Loucy (cell line): ENCODE results near the gene CFAP119.

Experiments used
- H2AFZ ChIP-seq: fragments of 200-600 bp; sonication (generic); 2 replicates; pipeline ENCODE4 v1.6.0; 2016; ENCODE audit warnings: antibody characterized with exemption, mild to moderate bottlenecking, low read length, moderate library complexity
- H3F3A ChIP-seq: fragments of 200-600 bp; 2 replicates; pipeline ENCODE4 v1.6.0; 2016; ENCODE audit warnings: antibody characterized with exemption, low read depth, mild to moderate bottlenecking
- H3K27me3 ChIP-seq: fragments of 200-600 bp; sonication (generic); 2 replicates; pipeline ENCODE4 v1.6.1; 2014; ENCODE audit warnings: low read length, mild to moderate bottlenecking; ENCODE audit not compliant: insufficient read depth, poor library complexity, severe bottlenecking
- H3K36me3 ChIP-seq: fragments of 200-600 bp; sonication (generic); 2 replicates; pipeline ENCODE4 v1.6.1; 2016; ENCODE audit warnings: low read length; ENCODE audit not compliant: insufficient read depth
- H3K4me1 ChIP-seq: fragments of 200-600 bp; sonication (generic); 2 replicates; pipeline ENCODE4 v1.5.1; 2014; ENCODE audit warnings: low read length, mild to moderate bottlenecking; ENCODE audit not compliant: insufficient read depth, poor library complexity, severe bottlenecking
- H3K4me2 ChIP-seq: fragments of 200-600 bp; sonication (generic); 2 replicates; pipeline ENCODE4 v1.6.0; 2014; ENCODE audit warnings: antibody characterized with exemption, low read length, low read depth, mild to moderate bottlenecking; ENCODE audit not compliant: poor library complexity, severe bottlenecking
- H3K4me3 ChIP-seq: fragments of 200-600 bp; sonication (generic); 2 replicates; pipeline ENCODE4 v1.5.1; 2014; ENCODE audit warnings: low read length, mild to moderate bottlenecking, mixed read lengths; ENCODE audit not compliant: poor library complexity, severe bottlenecking
- H3K79me2 ChIP-seq: fragments of 200-600 bp; sonication (generic); 2 replicates; pipeline ENCODE4 v1.6.1; 2014; ENCODE audit warnings: low read length; ENCODE audit not compliant: insufficient read depth
- H3K9ac ChIP-seq: fragments of 200-600 bp; sonication (generic); 2 replicates; pipeline ENCODE4 v1.6.0; 2014; ENCODE audit warnings: mild to moderate bottlenecking, low read depth, low read length, moderate library complexity; ENCODE audit not compliant: poor library complexity, severe bottlenecking
- H3K9me2 ChIP-seq: fragments of 200-600 bp; sonication (generic); replicated peaks from 2 replicates; pipeline ENCODE4 v1.6.1; 2016; ENCODE audit warnings: low read depth, low read length, mixed read lengths
- H3K9me3 ChIP-seq: fragments of 200-600 bp; sonication (generic); 2 replicates; pipeline ENCODE4 v1.6.1; 2014; ENCODE audit warnings: mild to moderate bottlenecking, antibody characterized with exemption, low read length, low read depth; ENCODE audit not compliant: insufficient read depth
- H4K20me1 ChIP-seq: fragments of 200-600 bp; sonication (generic); 2 replicates; pipeline ENCODE4 v1.6.0; 2014; ENCODE audit warnings: antibody characterized with exemption, low read length, mild to moderate bottlenecking; ENCODE audit not compliant: insufficient read depth, poor library complexity, severe bottlenecking
- EZH2phosphoT487 ChIP-seq: fragments of 200-600 bp; IDR thresholded peaks from 2 replicates; pipeline ENCODE4 v1.6.1; 2018; ENCODE audit warnings: antibody characterized with exemption, mild to moderate bottlenecking, moderate library complexity, borderline replicate concordance
- TF ChIP-seq, protein P1 (sequence below): fragments of 200-600 bp; sonication (generic); conservative IDR thresholded peaks from 2 replicates; pipeline ENCODE4 v1.5.1; 2014; ENCODE audit warnings: mild to moderate bottlenecking, antibody characterized with exemption, low read length

The CFAP119 gene

DNA sequence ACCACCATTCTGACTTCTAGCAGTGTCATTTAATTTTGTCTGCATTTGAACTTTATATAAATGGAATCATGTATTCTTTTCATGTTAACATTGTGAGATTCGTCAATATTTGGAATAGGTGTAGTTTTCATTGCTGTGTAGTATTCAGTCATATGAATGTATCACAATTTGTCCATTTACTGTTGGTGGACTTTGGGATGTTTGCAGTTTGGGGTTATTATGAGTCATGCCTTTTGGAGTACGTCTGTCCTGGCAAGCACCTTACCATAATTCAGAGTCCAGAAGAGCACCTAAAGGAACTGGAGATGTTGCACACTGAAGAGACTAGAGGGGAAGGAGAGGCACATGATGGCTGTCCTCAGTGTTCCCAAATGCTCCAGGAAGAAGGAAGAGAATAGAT, 16.8 kb downstream of the CFAP119 start:
- H3K9ac ChIP-seq: no peak overlapping the region
- no peak overlapping the region for H3K4me3 ChIP-seq
- H3K79me2 ChIP-seq: peaks cover 16% of the 10 kb centered on the region
- H3K27me3 ChIP-seq: no peaks in the 10 kb centered on the region
- H3F3A ChIP-seq: no peaks in the 10 kb centered on the region
- no peak overlapping the region for H2AFZ ChIP-seq
- no peaks in the 10 kb centered on the region for H3K36me3 ChIP-seq
- TF ChIP-seq, protein P1, sequence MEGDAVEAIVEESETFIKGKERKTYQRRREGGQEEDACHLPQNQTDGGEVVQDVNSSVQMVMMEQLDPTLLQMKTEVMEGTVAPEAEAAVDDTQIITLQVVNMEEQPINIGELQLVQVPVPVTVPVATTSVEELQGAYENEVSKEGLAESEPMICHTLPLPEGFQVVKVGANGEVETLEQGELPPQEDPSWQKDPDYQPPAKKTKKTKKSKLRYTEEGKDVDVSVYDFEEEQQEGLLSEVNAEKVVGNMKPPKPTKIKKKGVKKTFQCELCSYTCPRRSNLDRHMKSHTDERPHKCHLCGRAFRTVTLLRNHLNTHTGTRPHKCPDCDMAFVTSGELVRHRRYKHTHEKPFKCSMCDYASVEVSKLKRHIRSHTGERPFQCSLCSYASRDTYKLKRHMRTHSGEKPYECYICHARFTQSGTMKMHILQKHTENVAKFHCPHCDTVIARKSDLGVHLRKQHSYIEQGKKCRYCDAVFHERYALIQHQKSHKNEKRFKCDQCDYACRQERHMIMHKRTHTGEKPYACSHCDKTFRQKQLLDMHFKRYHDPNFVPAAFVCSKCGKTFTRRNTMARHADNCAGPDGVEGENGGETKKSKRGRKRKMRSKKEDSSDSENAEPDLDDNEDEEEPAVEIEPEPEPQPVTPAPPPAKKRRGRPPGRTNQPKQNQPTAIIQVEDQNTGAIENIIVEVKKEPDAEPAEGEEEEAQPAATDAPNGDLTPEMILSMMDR: no peak
- TF ChIP-seq EZH2phosphoT487: no peak
- peaks cover 3% of the 10 kb centered on the region for H4K20me1 ChIP-seq
- no peaks in the 10 kb centered on the region for H3K9me3 ChIP-seq
- H3K9me2 ChIP-seq: no peaks in the 10 kb centered on the region
- no peak overlapping the region for H3K4me2 ChIP-seq
- peaks cover 17% of the 10 kb centered on the region for H3K4me1 ChIP-seq

DNA sequence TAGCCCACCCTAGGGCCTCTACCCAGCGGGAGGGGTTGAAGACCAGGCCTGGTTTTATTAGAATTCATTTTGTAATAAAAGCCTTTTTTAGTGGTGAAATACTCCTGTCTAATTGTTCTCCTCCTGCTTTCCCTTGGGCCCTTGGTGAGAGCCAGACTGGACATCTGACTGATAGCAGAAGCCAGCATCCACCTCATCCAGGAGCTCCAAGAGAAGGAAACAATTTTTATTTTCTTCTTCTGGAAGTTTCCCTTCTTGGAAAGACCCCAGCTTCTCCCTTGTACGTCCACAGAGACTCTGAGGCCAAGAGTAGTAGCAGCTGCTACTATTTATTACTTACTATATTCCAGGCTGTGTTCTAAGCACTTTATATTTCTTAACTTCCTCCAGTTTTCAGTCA, 17.7 kb downstream of the CFAP119 start:
- no peaks in the 10 kb centered on the region for H3F3A ChIP-seq
- no peaks in the 10 kb centered on the region; the same call in 1 of the 2 replicates for H3K36me3 ChIP-seq

DNA sequence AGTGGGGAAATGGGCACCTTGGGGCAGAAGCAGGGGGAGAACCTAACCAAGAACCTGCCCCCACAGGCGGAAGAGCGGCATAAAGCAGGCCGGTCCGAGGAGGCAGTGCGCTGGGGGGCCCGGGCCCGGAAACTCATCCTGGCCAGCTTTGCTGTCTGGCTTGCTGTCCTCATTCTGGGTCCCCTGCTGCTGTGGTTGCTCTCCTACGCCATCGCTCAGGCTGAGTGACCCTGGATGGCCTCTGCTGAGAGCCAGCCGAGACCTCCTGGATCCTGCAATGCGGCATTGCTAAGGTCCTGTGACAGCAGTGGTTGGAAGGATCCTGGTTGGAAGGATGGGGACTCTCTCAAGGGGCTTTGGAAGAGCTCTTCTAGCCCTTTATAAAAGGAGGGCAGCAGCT, 18.1 kb downstream of the CFAP119 start:
- no peaks in the 10 kb centered on the region for H3F3A ChIP-seq
- no peak overlapping the region for H2AFZ ChIP-seq
- H3K36me3 ChIP-seq: peaks cover 3% of the 10 kb centered on the region; the same call in 1 of the 2 replicates
- H3K4me2 ChIP-seq: no peak overlapping the region
- peaks cover 7% of the 10 kb centered on the region for H3K4me1 ChIP-seq
- H4K20me1 ChIP-seq: no peaks in the 10 kb centered on the region
- no peak overlapping the region for H3K4me3 ChIP-seq
- H3K9ac ChIP-seq: no peak overlapping the region
- peaks cover 2% of the 10 kb centered on the region; the same call in 1 of the 2 replicates for H3K79me2 ChIP-seq
- no peaks in the 10 kb centered on the region for H3K9me3 ChIP-seq
- H3K27me3 ChIP-seq: no peaks in the 10 kb centered on the region
- no peak for TF ChIP-seq EZH2phosphoT487
- TF ChIP-seq, protein P1: no peak
- H3K9me2 ChIP-seq: no peaks in the 10 kb centered on the region

More for the DNA sequence above, 17.7 kb downstream of the CFAP119 start:
- Histone ChIP-seq H2AFZ (no peak overlapping the region), H4K20me1 (no peaks in the 10 kb centered on the region), H3K27me3 (no peaks in the 10 kb centered on the region), H3K4me2 (no peak overlapping the region), H3K79me2 (peaks cover 7% of the 10 kb centered on the region; the same call in 1 of the 2 replicates), H3K4me3 (no peak overlapping the region), H3K9ac (no peak overlapping the region), H3K9me3 (no peaks in the 10 kb centered on the region), H3K9me2 (no peaks in the 10 kb centered on the region), H3K4me1 (peaks cover 8% of the 10 kb centered on the region)
- TF ChIP-seq, protein P1: no peak
- TF ChIP-seq EZH2phosphoT487: no peak
